Endodermal cell (in vitro differentiated cells): Measurements from ENCODE around the gene TMEM87A. TPM values are rescaled to one million over a fixed set of nuclear protein-coding genes. Genes with fewer than 3 reads are reported as not detected.

Experiments used
- DNase-seq: peaks from one replicate; pipeline ENCODE4 v3.0.0-alpha.2; 2017
- H3K27ac ChIP-seq: 2 replicates; pipeline ENCODE4 v1.5.1; 2013; ENCODE audit warnings: mild to moderate bottlenecking, low read depth, low read length, moderate library complexity
- H3K27me3 ChIP-seq: 2 replicates; pipeline ENCODE4 v1.6.1; 2013; ENCODE audit warnings: mild to moderate bottlenecking, low read length, moderate library complexity; ENCODE audit not compliant: insufficient read depth, control insufficient read depth, poor library complexity, severe bottlenecking
- H3K36me3 ChIP-seq: 2 replicates; pipeline ENCODE4 v1.7.0; 2013; ENCODE audit warnings: mild to moderate bottlenecking, low read length, moderate library complexity; ENCODE audit not compliant: control insufficient read depth, insufficient read depth
- H3K4me1 ChIP-seq: one replicate; pipeline ENCODE4 v1.7.0; 2013; ENCODE audit warnings: low read length; ENCODE audit not compliant: control insufficient read depth, insufficient read depth
- H3K4me3 ChIP-seq: 2 replicates; pipeline ENCODE4 v1.5.1; 2013; ENCODE audit warnings: mild to moderate bottlenecking, low read length, moderate library complexity
- H3K9ac ChIP-seq: 2 replicates; pipeline ENCODE4 v1.6.1; 2013; ENCODE audit warnings: mild to moderate bottlenecking, low read length, moderate library complexity; ENCODE audit not compliant: poor library complexity, severe bottlenecking; ENCODE audit errors: extremely low read depth
- H3K9me3 ChIP-seq: 2 replicates; pipeline ENCODE4 v1.6.1; 2013; ENCODE audit warnings: mild to moderate bottlenecking, low read length, moderate library complexity; ENCODE audit not compliant: control insufficient read depth
- H3K27ac Mint-ChIP-seq: 2 replicates; pipeline ENCODE4 v1.8.0; 2020; ENCODE audit warnings: mixed read lengths
- H3K27me3 Mint-ChIP-seq: 2 replicates; pipeline ENCODE4 v1.8.0; 2021; ENCODE audit warnings: mild to moderate bottlenecking, mixed read lengths; ENCODE audit not compliant: insufficient read depth
- H3K36me3 Mint-ChIP-seq: 2 replicates; pipeline ENCODE4 v1.8.0; 2020; ENCODE audit warnings: low read depth, mixed read lengths
- H3K4me1 Mint-ChIP-seq: 2 replicates; pipeline ENCODE4 v1.8.0; 2020; ENCODE audit warnings: mixed read lengths
- H3K4me3 Mint-ChIP-seq: 2 replicates; pipeline ENCODE4 v1.8.0; 2020; ENCODE audit warnings: mild to moderate bottlenecking, moderate library complexity, mixed read lengths
- H3K9me3 Mint-ChIP-seq: 2 replicates; pipeline ENCODE4 v1.8.0; 2020; ENCODE audit warnings: mild to moderate bottlenecking, mixed read lengths
- CTCF ChIP-seq: fragments of 200-600 bp; sonication (generic); conservative IDR thresholded peaks from 2 replicates; pipeline ENCODE4 v1.5.0; 2021; ENCODE audit warnings: antibody characterized with exemption, mild to moderate bottlenecking
- WGBS, 2 experiments: methylation state at CpG; one replicate each; pipeline versions ENCODE4 v1.1.5 to v1.1.7; 2013; ENCODE audit warnings: missing lambda C conversion rate in 2 of 2, mixed read lengths in 1 of 2; ENCODE audit not compliant: insufficient coverage in 1 of 2, insufficient read length in 1 of 2; 5-methylcytosine and 5-hydroxymethylcytosine counted together
- total RNA-seq, 2 donors: library from RNA; stranded (reverse); fragmentation: NEBNext Ultra II Directional in 1 of 2; extraction: Animal tissue kit (Norgen Biotek cat#: 25700) in 1 of 2; gene quantifications; 2 replicates in 1 of 2; 3 replicates in 1 of 2; pipeline ENCODE4 v1.2.1, GENCODE V29; 2021

Gene TMEM87A
- total RNA-seq, 2 donors from 2014 or later, result 33.7 to 37.4 TPM

- Mint-ChIP-seq H3K27me3 (no peaks in the 10 kb centered on the region), H3K4me3 (no peak overlapping the region), H3K4me1 (no peaks in the 10 kb centered on the region), H3K27ac (no peak overlapping the region), H3K9me3 (peaks cover 14% of the 10 kb centered on the region), H3K36me3 (peaks cover 68% of the 10 kb centered on the region)
- H3K9me3 ChIP-seq, result no peaks in the 10 kb centered on the region
- peaks cover 30% of the 10 kb centered on the region for H3K36me3 ChIP-seq
- H3K27ac ChIP-seq, result no peak overlapping the region
- H3K9ac ChIP-seq, result no peak overlapping the region
- no peaks in the 10 kb centered on the region for H3K27me3 ChIP-seq
- no peak overlapping the region for H3K4me3 ChIP-seq
- DNase-seq, result no peak
- no peaks in the 10 kb centered on the region for H3K4me1 ChIP-seq
- no peak for TF ChIP-seq CTCF
- 100% methylated on average over 1 of the region's 1 CpG for WGBS, 2 experiments
Observed at GRCh38 chr15:42198516-42198915, 74.7 kb downstream of the TMEM87A start.

- Mint-ChIP-seq H3K36me3 (peaks cover 65% of the 10 kb centered on the region), H3K9me3 (peaks cover 14% of the 10 kb centered on the region), H3K4me3 (no peak overlapping the region), H3K27me3 (no peaks in the 10 kb centered on the region), H3K27ac (no peak overlapping the region), H3K4me1 (no peaks in the 10 kb centered on the region)
- no peak for TF ChIP-seq CTCF
- no peaks in the 10 kb centered on the region for H3K4me1 ChIP-seq
- H3K9me3 ChIP-seq, result no peaks in the 10 kb centered on the region
- H3K27ac ChIP-seq, result no peak overlapping the region
- H3K9ac ChIP-seq, result no peak overlapping the region
- no peak overlapping the region for H3K4me3 ChIP-seq
- H3K36me3 ChIP-seq, result peaks cover 40% of the 10 kb centered on the region
- DNase-seq, result no peak
- no peaks in the 10 kb centered on the region for H3K27me3 ChIP-seq
- 80 to 93% methylated on average over 1 to 5 of the region's 5 CpGs for WGBS, 2 experiments
Observed at GRCh38 chr15:42194513-42194912, 78.7 kb downstream of the TMEM87A start.

GRCh38 chr15:42193383-42193782 lies 79.8 kb downstream of the TMEM87A start:
- no peak overlapping the region for H3K4me3 ChIP-seq
- 94 to 96% methylated on average over 3 of the region's 3 CpGs for WGBS, 2 experiments

More at GRCh38 chr15:42193383-42193782, 79.8 kb downstream of the TMEM87A start:
- H3K4me1 ChIP-seq, result no peaks in the 10 kb centered on the region
- Mint-ChIP-seq H3K4me3 (no peak overlapping the region), H3K36me3 (peaks cover 62% of the 10 kb centered on the region), H3K27me3 (no peaks in the 10 kb centered on the region), H3K27ac (no peak overlapping the region), H3K9me3 (peaks cover 14% of the 10 kb centered on the region), H3K4me1 (no peaks in the 10 kb centered on the region)
- H3K9me3 ChIP-seq, result no peaks in the 10 kb centered on the region
- no peak for TF ChIP-seq CTCF
- H3K27me3 ChIP-seq, result no peaks in the 10 kb centered on the region
- peaks cover 44% of the 10 kb centered on the region for H3K36me3 ChIP-seq
- DNase-seq, result no peak
- no peak overlapping the region for H3K9ac ChIP-seq
- H3K27ac ChIP-seq, result no peak overlapping the region
